Effector CD8-positive, alpha-beta T cell (primary cell): ENCODE measurements around the gene KCP.

Experiments used
- DNase-seq: peaks from one replicate; lab custom pipeline; 2025; lab: John Stamatoyannopoulos, UW

The KCP gene

DNA sequence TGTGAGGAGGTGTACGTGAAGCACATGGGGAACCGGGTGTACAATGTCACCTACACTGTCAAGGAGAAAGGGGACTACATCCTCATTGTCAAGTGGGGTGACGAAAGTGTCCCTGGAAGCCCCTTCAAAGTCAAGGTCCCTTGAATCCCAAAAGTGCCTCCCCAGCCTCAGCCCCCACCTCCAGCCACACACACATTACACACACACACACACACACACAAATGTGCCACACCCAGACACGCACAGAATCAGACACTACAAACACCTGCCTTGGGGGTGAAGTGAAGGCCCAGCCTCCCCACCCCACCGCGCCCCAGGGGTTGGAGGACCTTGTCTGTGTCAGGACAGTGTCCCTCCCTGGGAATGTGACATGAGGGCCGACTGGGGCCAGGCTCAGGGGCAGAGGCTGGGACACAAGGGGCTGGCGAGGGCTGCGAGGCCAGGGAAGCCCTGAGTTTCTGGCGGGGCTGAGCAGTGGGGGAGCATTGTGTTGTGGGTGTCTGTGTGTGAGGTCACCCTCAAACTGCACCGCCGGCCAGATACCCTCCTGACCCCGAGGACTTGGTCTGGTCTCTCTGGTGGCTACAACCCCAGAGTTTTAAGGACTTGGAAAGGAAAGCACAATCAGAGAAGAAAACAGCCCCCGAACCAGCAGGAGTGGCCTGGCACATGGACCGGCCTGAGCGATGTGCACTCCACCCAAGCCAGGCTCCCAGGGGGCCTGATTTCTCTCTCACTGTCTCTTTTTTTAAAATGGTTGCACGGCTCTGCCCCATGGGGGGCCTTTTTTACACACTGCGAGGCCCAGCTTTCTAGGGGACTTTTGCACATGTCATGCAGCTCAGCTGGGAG lies 51.9 kb downstream of the KCP start:
- DNase-seq, result no peak

DNA sequence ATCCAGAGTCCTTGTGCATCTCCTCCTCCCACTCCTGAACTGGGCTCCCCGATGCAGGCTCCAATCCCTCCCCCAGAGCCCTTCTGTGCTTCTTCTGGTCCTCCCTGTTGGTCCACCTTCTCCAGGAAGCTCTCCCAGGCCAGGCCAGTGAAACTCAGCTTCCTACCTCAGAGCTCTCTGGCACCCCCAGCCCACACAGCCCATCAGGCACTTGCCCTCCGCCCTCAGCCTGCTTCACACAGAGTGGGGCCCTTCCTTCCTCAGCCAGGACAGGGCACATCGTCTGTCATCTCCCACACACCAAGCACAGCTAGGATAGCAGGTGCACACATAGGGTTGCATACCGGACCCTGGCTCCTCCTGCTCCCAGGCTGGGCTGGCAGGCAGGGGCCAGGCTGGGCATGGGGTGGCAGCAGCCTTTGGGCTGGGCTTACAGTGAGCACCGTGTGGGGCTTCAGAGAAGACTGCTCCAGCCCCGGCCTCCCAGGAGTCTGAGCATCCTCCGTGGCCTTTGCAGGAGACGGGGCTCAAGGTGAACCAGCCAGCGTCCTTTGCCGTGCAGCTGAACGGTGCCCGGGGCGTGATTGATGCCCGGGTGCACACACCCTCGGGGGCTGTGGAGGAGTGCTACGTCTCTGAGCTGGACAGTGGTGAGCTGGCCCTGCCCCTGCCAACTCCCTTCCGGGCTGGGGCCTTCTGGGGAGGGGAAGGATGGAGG lies 54.3 kb downstream of the KCP start:
- no peak for DNase-seq

DNA sequence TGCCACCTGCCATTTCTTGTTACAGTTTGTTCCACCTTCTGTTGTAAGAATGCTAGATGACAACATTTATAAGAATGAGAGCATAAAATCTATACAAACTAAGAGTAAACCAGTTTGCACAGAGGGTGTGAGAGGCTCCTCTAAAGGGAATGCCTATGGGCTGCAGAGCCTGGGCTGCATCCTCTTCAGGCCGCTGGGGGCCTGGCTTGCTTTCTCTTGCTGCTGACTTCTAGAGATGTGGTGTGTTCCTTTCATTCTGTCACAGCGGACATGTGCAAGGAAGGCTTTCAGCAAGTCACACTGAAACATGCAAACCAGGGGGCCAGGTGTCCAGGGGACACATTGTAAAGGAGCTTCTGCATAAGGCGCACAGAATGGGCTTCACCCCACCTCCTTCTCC lies 55.0 kb downstream of the KCP start:
- DNase-seq, result no peak

GRCh38 chr7:128854396-128854795 lies 56.1 kb downstream of the KCP start:
- DNase-seq, result no peak

GRCh38 chr7:128853799-128854198 lies 56.7 kb downstream of the KCP start:
- DNase-seq, result no peak

DNA sequence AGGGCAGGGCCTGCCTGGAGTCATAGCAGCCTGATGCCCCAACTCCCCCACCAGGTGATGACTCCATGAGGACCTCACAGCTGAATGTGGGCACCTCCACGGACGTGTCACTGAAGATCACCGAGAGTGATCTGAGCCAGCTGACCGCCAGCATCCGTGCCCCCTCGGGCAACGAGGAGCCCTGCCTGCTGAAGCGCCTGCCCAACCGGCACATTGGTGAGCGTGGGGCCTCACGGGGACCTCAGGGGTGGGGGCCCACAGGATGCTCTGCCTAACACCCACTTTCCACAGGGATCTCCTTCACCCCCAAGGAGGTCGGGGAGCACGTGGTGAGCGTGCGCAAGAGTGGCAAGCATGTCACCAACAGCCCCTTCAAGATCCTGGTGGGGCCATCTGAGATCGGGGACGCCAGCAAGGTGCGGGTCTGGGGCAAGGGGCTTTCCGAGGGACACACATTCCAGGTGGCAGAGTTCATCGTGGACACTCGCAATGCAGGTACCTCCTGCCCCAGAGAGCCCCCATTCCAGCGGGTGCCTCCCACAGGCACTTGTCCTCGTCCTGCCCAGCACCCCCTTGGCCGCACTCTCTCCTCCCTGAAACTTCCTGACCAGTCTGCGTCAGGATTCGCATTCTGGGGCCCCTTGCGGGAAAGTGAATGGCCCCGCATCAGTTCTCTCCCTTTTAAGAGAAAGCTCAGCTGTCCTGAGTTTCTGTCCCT lies 57.8 kb downstream of the KCP start:
- DNase-seq, result no peak

GRCh38 chr7:128849804-128850490 lies 60.6 kb downstream of the KCP start:
- no peak for DNase-seq

DNA sequence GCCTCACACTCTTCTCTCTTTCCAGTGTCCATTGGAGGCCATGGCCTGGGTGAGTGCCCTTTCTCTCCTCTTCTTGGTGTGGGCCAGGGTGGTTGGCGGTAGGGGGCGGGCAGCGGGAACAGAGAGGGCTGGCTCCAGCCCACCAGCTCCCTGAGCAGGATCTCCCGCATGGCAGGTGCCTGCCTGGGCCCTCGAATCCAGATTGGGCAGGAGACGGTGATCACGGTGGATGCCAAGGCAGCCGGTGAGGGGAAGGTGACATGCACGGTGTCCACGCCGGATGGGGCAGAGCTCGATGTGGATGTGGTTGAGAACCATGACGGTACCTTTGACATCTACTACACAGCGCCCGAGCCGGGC lies 61.4 kb downstream of the KCP start:
- DNase-seq, result no peak

GRCh38 chr7:128848289-128849155 lies 62.0 kb downstream of the KCP start:
- DNase-seq, result no peak

GRCh38 chr7:128847721-128848211 lies 62.7 kb downstream of the KCP start:
- no peak for DNase-seq

DNA sequence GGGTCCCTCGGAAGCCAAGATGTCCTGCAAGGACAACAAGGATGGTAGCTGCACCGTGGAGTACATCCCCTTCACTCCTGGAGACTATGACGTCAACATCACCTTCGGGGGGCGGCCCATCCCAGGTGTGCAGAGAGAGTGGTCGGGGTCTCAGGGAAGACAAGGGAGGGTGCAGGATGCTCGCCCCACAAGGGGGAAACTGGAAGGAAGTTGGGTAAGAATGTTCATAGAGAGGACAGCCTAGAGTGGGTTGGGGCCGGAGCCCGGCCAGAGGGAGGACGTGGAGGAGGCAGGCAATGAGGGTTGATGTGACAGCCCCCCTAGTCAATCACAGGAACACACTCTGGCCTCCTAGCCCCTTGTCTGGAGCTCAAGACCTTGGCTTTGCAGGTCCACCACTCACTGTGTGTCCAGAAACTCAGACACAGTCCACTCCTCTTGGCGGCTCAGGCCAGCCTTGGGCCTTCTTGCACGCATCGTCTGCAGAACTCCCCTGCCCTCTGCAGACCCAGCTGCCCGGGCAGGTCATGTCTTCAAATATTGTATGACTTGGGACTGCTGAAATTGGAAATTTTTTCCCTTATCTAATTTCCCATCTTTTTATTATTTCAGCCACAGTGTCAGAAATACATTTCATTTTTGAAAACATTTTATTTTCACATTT lies 63.6 kb downstream of the KCP start:
- no peak for DNase-seq

DNA sequence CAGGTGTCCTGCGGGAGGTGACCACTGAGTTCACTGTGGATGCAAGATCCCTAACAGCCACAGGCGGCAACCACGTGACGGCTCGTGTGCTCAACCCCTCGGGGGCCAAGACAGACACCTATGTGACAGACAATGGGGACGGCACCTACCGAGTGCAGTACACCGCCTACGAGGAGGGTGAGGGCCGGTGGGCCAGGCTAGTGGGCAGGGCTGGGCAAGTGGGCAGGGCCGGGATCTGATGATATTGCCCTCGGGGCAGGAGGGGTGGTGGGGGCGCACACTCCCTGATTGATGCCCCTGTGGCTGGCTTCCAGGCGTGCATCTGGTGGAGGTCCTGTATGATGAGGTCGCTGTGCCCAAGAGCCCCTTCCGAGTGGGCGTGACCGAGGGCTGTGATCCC lies 64.5 kb downstream of the KCP start:
- DNase-seq, result no peak

- no peak for DNase-seq
Observed at GRCh38 chr7:128845475-128845874, 65.0 kb downstream of the KCP start.

GRCh38 chr7:128844777-128845311 lies 65.7 kb downstream of the KCP start:
- DNase-seq, result no peak

- DNase-seq, result no peak
Observed at GRCh38 chr7:128843938-128844621, 66.4 kb downstream of the KCP start.

DNA sequence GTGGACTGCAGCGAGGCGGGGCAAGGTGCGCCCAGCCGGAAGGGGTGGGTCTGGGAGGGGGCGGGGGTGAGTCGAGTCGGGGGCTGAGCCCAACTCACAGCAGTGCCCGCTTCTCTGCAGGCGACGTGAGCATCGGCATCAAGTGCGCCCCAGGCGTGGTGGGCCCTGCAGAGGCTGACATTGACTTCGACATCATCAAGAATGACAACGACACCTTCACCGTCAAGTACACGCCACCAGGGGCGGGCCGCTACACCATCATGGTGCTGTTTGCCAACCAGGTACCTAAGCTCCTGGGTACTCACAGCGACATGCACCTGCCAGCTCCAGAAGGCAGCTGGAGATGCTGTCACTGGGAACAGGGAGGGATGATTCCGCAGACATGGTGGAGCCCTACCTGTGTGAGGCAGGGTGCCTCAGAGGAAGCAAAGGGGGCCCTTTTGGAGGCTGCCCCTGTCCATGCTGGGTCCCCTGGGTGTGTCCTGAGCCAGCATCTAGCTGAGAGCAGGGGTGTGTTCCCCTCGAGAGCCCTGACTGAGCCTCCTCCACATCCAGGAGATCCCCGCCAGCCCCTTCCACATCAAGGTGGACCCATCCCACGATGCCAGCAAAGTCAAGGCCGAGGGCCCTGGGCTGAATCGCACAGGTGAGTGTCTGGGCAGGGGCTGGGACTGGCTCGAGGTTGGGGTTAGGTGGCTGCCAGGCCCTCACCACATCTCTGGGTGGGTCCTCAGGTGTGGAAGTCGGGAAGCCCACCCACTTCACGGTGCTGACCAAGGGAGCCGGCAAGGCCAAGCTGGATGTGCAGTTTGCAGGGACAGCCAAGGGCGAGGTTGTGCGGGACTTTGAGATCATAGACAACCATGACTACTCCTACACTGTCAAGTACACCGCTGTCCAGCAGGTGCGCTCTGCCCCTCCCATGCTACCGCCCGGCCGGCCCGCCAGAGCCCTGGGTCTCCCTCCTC lies 67.6 kb downstream of the KCP start:
- no peak for DNase-seq

GRCh38 chr7:128841921-128842673 lies 68.4 kb downstream of the KCP start:
- DNase-seq, result peak; percentile 32
